ENCODE measurements around the gene HADHA.
A peak's percentile ranks its signal among the peaks of the same experiment; 100 is the strongest.

The HADHA gene

GRCh38 chr2:26195040-26195984 lies 49.1 kb downstream of the HADHA start:
- Mint-ChIP-seq H3K27ac (no peak overlapping the region), H3K4me3 (no peak overlapping the region), H3K27me3 (no peaks in the 10 kb centered on the region), H3K4me1 (peaks cover 4% of the 10 kb centered on the region), H3K36me3 (peaks cover 46% of the 10 kb centered on the region), H3K9me3 (peaks cover 8% of the 10 kb centered on the region)
- no peak for DNase-seq (ENCODE audit: low spot score in 2 of 2)
- ATAC-seq (ENCODE audit: low read depth) = no peak

DNA sequence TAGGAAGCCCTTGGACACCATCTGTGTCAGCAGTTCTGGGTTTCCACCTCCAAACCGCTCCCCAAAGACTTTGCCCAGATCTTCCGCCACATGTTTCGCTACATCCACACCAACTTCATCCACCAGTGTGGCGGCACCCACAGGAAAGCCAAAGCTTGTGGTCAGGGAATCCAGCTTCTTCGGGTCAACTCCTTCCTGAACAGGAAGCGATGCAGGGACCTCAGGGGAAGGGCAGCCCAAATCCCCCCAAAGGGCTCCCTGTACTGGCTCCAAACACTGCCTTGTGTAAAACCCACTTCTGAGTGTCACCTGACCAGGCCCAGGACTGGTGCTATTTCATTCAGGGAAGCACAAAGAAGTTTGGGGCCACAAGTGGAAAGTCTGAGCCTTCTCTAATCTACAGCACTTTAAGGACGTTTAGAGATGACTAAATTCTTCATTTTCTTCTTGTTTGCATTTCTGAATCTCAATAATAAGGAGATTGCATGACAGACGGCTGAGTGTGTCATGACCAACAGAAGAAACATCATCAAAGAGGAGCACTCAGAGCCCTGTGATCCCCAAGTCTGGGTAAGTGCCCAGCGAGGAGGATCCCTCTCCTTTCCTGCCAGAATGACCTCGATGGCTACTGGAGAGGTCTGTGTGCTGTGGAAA lies 50.7 kb downstream of the HADHA start:
- DNase-seq (ENCODE audit: low spot score in 2 of 2) (no peak), ATAC-seq (ENCODE audit: low read depth) (no peak)
- H3K27me3 Mint-ChIP-seq = no peaks in the 10 kb centered on the region
- no peak overlapping the region for H3K27ac Mint-ChIP-seq
- peaks cover 4% of the 10 kb centered on the region for H3K4me1 Mint-ChIP-seq
- H3K4me3 Mint-ChIP-seq = no peak overlapping the region
- peaks cover 4% of the 10 kb centered on the region for H3K9me3 Mint-ChIP-seq
- H3K36me3 Mint-ChIP-seq = peaks cover 35% of the 10 kb centered on the region

DNA sequence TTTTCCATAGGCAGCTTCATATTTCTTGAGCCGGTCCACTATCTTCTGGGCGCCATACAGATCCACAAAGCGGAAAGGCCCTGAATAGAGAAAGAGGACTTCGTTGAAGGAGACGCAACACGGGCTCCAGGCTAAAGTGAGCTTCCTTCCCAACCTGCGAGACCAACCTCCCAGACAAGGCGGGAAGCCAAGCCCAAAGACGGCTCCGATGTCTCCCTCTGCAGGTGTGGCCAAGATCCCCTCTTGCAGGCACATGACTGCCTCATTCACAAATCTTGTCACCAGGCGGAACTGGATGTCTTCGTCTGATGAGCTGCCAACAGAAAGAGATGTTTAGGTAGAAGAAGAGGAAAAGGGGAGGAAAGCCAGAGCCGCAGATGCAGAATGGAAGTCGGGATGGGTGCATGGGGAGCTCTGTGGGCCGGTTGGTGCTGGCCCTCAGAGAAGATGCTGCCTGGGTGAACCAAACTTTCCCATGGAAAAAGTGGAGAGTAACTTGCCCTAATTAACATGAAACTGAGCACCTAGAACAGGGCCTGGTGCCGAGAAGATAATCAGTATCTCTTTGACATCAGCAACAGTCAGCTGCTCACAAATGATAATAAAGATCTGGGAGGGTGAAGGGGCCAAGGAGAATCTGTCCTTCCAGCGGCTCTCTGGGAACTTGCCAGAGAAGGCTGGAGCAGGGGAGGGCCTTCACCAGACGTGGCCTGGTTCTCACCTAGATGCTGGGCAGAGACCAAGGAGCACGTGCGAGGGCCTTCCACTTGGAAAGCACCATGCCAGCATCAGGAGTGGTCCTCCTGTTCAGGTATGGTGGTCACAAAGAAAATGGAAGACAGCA lies 52.9 kb downstream of the HADHA start:
- Mint-ChIP-seq H3K9me3 (no peaks in the 10 kb centered on the region), H3K4me3 (no peak overlapping the region), H3K4me1 (peaks cover 2% of the 10 kb centered on the region), H3K27me3 (no peaks in the 10 kb centered on the region), H3K27ac (peak overlapping the region; percentile 5), H3K36me3 (peaks cover 16% of the 10 kb centered on the region)
- no peak for ATAC-seq (ENCODE audit: low read depth)
- DNase-seq (ENCODE audit: low spot score in 2 of 2) = no peak

- no peak for DNase-seq (ENCODE audit: low spot score in 2 of 2)
- no peak for ATAC-seq (ENCODE audit: low read depth)
- H3K9me3 Mint-ChIP-seq = no peaks in the 10 kb centered on the region
- no peaks in the 10 kb centered on the region for H3K27me3 Mint-ChIP-seq
- H3K36me3 Mint-ChIP-seq = peaks cover 13% of the 10 kb centered on the region
- peaks cover 6% of the 10 kb centered on the region for H3K4me1 Mint-ChIP-seq
- no peak overlapping the region for H3K27ac Mint-ChIP-seq
- H3K4me3 Mint-ChIP-seq = no peak overlapping the region
Measured at GRCh38 chr2:26190369-26190768, 54.1 kb downstream of the HADHA start.

DNA sequence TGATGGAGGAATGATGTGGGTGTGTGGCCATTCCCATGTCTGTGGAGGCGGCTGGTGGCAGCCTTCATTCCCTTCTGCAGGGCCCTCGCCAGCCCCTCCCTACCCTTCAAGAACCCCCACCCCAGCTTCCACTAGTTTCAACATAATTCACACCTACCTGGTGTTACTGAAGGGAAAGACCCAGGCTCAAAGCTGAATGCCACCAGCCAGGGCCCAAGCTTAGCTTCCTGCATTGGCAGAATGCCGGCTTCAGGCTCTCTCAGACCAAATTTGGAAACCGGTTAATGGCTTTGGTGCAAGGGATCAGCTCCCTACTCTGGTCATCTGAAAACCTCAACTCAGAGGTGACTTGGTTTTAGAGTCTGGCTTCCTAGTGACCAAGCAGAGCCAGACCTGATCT lies 54.7 kb downstream of the HADHA start:
- H3K27me3 Mint-ChIP-seq = no peaks in the 10 kb centered on the region
- DNase-seq (ENCODE audit: low spot score in 2 of 2) (no peak), ATAC-seq (ENCODE audit: low read depth) (no peak)
- H3K4me3 Mint-ChIP-seq = no peak overlapping the region
- H3K36me3 Mint-ChIP-seq = peaks cover 11% of the 10 kb centered on the region
- H3K27ac Mint-ChIP-seq = no peak overlapping the region
- peaks cover 9% of the 10 kb centered on the region for H3K4me1 Mint-ChIP-seq
- H3K9me3 Mint-ChIP-seq = no peaks in the 10 kb centered on the region

GRCh38 chr2:26189123-26189522 lies 55.3 kb downstream of the HADHA start:
- H3K9me3 Mint-ChIP-seq = no peaks in the 10 kb centered on the region
- no peak overlapping the region for H3K4me3 Mint-ChIP-seq
- DNase-seq (ENCODE audit: low spot score in 2 of 2) (no peak), ATAC-seq (ENCODE audit: low read depth) (no peak)
- peaks cover 8% of the 10 kb centered on the region for H3K36me3 Mint-ChIP-seq
- no peaks in the 10 kb centered on the region for H3K27me3 Mint-ChIP-seq
- H3K27ac Mint-ChIP-seq = peak overlapping the region; percentile 31
- peaks cover 9% of the 10 kb centered on the region for H3K4me1 Mint-ChIP-seq

DNA sequence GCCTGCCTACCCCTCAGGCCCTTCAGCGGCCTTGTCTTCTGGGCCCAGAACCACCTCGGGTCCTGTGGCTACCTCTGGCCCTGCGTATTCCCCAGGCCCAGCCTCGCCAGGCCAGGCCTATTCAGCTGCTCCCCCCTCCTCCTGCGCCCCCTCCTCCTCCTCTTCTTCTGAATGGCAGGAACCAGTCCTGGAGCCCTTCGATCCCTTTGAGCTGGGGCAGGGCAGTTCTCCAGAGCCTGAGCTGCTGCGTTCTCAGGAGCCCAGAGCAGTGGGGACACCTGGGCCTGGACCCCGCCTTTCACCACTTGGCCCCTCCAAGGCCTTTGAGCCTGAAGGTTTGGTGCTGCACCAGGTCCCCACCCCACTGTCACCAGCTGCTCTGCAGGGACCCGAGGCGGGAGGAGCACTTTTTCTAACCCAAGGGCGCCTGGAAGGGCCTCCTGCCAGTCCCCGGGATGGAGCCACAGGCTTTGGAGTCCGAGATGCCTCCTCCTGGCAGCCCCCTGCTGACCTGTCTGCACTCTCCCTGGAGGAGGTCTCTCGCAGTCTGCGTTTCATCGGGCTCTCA lies 56.8 kb downstream of the HADHA start:
- Mint-ChIP-seq H3K27me3 (no peaks in the 10 kb centered on the region), H3K27ac (no peak overlapping the region), H3K36me3 (peaks cover 5% of the 10 kb centered on the region), H3K9me3 (no peaks in the 10 kb centered on the region), H3K4me1 (peaks cover 9% of the 10 kb centered on the region), H3K4me3 (no peak overlapping the region)
- ATAC-seq (ENCODE audit: low read depth) (no peak), DNase-seq (ENCODE audit: low spot score in 2 of 2) (no peak)

DNA sequence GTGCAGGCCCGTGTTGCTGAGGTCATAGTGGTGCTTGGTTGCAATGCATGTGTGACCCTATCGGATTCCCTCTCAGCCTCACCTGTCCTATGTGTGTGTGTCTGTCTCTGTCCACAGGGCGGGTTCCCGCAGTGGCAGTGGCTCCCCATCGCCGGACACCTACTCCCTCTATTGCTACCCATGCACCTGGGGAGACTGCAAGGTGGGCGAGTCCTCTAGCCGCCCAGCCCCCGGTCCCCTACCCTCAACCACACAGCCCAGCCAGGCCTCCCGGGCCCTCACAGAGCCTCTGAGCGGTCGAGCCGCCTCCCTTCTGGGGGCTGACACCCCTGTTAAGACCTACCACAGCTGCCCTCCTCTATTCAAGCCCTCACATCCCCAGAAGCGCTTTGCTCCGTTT lies 57.3 kb downstream of the HADHA start:
- peaks cover 9% of the 10 kb centered on the region for H3K4me1 Mint-ChIP-seq
- H3K27me3 Mint-ChIP-seq = no peaks in the 10 kb centered on the region
- no peak overlapping the region for H3K4me3 Mint-ChIP-seq
- ATAC-seq (ENCODE audit: low read depth) (no peak), DNase-seq (ENCODE audit: low spot score in 2 of 2) (no peak)
- H3K36me3 Mint-ChIP-seq = peaks cover 5% of the 10 kb centered on the region
- no peaks in the 10 kb centered on the region for H3K9me3 Mint-ChIP-seq
- H3K27ac Mint-ChIP-seq = no peak overlapping the region

GRCh38 chr2:26185954-26186770 lies 58.3 kb downstream of the HADHA start:
- Mint-ChIP-seq H3K27me3 (peaks cover under 1% of the 10 kb centered on the region), H3K27ac (no peak overlapping the region), H3K4me3 (peak overlapping the region; percentile 78), H3K4me1 (peaks cover 9% of the 10 kb centered on the region), H3K36me3 (peaks cover 2% of the 10 kb centered on the region), H3K9me3 (no peaks in the 10 kb centered on the region)
- ATAC-seq (ENCODE audit: low read depth) (no peak), DNase-seq (ENCODE audit: low spot score in 2 of 2) (no peak)

DNA sequence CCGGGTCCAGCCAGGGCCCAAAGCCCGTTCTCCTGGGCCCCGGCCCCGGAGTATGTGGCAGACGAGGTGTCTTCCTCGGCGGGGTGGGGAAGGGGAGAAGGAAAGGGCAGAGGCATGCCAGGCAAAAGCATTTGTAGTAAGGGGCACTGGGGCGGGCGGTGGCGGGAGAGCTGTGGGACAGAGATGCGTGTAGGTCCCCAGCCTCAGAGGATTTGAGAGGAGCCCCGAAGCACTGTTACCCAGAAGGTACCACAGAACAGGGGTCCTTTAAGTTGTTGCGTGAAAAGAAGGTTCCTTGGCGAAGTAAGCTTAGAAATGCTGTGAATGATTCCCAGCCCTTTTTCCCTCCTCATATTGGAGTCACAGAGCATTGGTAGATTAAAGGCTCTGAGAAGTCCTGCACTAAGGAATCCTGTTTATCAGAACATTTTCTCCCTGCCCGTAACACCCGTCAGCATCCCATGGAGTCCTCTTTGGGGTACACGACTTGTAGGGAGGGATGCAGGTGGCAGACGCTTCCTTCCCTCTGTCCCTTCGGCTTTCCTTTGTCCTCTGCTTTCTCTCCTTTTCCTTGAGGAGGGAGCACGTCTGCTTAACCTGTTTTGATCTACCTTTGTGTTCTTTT lies 59.0 kb downstream of the HADHA start:
- no peak for DNase-seq (ENCODE audit: low spot score in 2 of 2)
- Mint-ChIP-seq H3K27me3 (peaks cover 3% of the 10 kb centered on the region), H3K27ac (peak overlapping the region; percentile 31), H3K4me1 (peaks cover 9% of the 10 kb centered on the region), H3K9me3 (no peaks in the 10 kb centered on the region), H3K36me3 (no peaks in the 10 kb centered on the region), H3K4me3 (peak overlapping the region; percentile 78)
- no peak for ATAC-seq (ENCODE audit: low read depth)

GRCh38 chr2:26184555-26185303 lies 59.7 kb downstream of the HADHA start:
- ATAC-seq (ENCODE audit: low read depth) (peak; percentile 97), DNase-seq (ENCODE audit: low spot score in 2 of 2) (peak; percentile 81 to 82)
- Mint-ChIP-seq H3K36me3 (no peaks in the 10 kb centered on the region), H3K4me1 (peaks cover 13% of the 10 kb centered on the region), H3K27me3 (peaks cover 8% of the 10 kb centered on the region), H3K4me3 (peak overlapping the region; percentile 78), H3K9me3 (no peaks in the 10 kb centered on the region), H3K27ac (peak overlapping the region; percentile 31)

GRCh38 chr2:26184121-26184520 lies 60.3 kb downstream of the HADHA start:
- DNase-seq (ENCODE audit: low spot score in 2 of 2) = no peak
- peak overlapping the region; percentile 73 for H3K4me3 Mint-ChIP-seq
- no peaks in the 10 kb centered on the region for H3K9me3 Mint-ChIP-seq
- peaks cover 16% of the 10 kb centered on the region for H3K4me1 Mint-ChIP-seq
- ATAC-seq (ENCODE audit: low read depth) = no peak
- H3K27ac Mint-ChIP-seq = no peak overlapping the region
- no peaks in the 10 kb centered on the region for H3K36me3 Mint-ChIP-seq
- peaks cover 11% of the 10 kb centered on the region for H3K27me3 Mint-ChIP-seq
